OCI-LY7 (cell line): ENCODE results near the gene GDF10.

Experiments used
- EZH2phosphoT487 ChIP-seq: fragments of 200-600 bp; sonication (generic); IDR thresholded peaks from 2 replicates; pipeline ENCODE4 v1.6.1; 2018; ENCODE audit warnings: low read depth, borderline replicate concordance, mild to moderate bottlenecking, mixed run types, antibody characterized with exemption, low read length, moderate library complexity, mixed read lengths
- TF ChIP-seq, protein P1 (sequence below): fragments of 200-600 bp; sonication (generic); conservative IDR thresholded peaks from 2 replicates; pipeline ENCODE4 v1.5.1; 2014; ENCODE audit warnings: mild to moderate bottlenecking, antibody characterized with exemption, low read length, moderate library complexity, mixed read lengths

- TF ChIP-seq, protein P1, sequence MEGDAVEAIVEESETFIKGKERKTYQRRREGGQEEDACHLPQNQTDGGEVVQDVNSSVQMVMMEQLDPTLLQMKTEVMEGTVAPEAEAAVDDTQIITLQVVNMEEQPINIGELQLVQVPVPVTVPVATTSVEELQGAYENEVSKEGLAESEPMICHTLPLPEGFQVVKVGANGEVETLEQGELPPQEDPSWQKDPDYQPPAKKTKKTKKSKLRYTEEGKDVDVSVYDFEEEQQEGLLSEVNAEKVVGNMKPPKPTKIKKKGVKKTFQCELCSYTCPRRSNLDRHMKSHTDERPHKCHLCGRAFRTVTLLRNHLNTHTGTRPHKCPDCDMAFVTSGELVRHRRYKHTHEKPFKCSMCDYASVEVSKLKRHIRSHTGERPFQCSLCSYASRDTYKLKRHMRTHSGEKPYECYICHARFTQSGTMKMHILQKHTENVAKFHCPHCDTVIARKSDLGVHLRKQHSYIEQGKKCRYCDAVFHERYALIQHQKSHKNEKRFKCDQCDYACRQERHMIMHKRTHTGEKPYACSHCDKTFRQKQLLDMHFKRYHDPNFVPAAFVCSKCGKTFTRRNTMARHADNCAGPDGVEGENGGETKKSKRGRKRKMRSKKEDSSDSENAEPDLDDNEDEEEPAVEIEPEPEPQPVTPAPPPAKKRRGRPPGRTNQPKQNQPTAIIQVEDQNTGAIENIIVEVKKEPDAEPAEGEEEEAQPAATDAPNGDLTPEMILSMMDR, result no peak
- no peak for TF ChIP-seq EZH2phosphoT487
Measured at GRCh38 chr10:47252093-47252780, 47.8 kb upstream of the GDF10 start.
